ENCODE data around the gene SIX2.

Gene SIX2

GRCh38 chr2:45018023-45018422 lies 8.8 kb upstream of the SIX2 start:
- no peak for DNase-seq (ENCODE audit: low read depth)

GRCh38 chr2:45014831-45015230 lies 5.6 kb upstream of the SIX2 start:
- DNase-seq (ENCODE audit: low read depth) = no peak

DNA sequence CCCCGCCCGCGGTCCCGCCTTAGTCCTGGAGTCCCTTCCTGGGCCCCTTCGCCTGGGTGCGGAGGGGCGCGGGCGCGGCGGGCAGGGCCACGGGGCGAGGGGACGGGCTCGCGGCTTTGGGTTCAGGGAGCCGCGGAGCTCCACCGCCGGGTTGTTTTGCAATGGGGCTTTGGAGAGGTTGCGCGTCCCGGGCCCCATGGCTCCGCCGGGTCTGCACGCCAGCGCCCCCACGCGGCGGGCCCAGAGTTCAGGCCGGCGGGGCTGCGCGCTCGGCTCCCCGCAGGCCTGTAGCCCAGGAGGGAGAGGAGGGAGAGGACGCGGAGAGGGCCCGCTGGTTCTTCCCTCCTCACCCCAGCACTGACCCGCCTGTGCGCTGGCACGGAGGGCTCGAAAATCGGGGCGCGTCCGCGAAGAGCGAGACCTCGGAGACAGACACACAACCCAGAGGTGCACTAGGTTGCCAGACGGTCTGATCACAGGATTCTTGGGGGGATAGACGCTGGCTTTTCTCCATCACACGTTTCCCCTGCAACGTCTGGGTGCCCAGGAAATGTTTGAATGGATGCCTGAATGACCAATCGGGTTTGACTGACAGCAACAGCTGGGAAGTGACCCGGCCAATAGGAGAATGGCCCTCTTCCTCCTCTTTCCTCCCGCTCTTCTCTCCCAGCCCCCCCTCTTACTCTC lies 4.9 kb upstream of the SIX2 start:
- DNase-seq (ENCODE audit: low read depth) = no peak

GRCh38 chr2:45013229-45014015 lies 4.2 kb upstream of the SIX2 start:
- no peak for DNase-seq (ENCODE audit: low read depth)

DNA sequence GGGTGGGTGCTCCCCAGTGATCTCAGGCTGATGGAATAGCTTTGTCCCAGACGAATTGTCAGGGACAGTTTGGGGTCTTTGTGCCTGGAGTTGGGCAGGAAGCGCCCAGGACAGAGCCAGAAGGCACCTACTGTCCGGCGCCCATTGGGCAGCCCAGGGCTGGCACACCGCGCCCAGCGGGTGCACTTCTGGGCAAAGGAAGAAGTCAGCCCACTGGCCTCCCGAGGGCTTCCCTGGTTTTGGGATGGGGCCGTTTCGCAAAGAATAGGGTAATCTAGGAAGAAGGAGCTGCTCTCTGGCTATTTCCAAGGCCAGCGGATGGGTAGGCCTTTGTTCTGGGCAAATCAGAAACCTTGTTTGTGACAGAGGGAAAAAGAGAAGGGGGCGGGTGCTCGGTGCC lies 3.5 kb upstream of the SIX2 start:
- DNase-seq (ENCODE audit: low read depth) = no peak

DNA sequence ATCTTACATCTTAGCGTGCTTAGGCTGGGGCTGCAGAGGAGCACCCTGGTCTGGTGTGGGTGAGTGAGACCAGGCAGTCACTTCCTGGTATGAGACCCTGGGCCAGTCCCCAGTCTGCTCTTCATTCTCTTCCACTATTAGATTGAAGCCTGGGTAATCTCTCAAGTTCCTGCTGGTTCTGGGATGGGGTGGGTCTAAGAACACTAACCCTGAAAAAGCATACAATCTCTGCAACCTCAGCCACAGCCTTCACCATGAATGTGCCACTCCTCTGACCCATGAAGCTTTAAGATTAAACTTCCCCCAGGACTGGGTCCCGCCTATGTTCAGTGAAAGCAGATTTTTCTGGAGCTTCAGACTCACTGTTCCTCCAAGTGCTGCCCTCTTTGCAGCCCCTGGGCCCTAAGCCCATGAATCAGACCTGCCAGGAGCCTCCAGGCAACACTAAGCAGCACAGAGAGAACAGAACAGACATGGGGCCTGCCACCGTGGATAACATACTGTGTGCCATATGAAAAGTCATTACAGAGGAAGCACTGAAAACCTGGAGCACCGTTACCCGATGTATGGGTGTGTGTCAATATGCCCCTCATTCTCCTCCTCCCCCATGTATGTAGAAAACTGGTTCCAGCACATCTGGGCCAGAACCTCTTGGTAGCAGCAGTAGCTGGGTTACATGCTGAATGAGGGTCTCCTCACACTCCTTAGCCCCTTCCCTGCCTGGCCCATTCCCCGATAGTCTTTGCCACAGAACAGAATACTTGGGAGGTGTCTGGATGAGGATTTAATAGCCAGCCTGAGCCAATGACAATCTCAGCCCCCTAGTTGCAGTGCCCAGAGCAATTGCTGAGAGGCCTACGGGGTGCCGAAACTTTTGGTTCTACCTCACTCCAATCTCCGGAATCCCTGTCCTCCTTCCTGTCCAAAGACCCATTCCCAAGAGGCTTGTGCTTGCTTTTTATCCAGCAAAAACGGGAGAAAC lies 2.7 kb upstream of the SIX2 start:
- DNase-seq (ENCODE audit: low read depth) = no peak

GRCh38 chr2:45011121-45011520 lies 1.9 kb upstream of the SIX2 start:
- no peak for DNase-seq (ENCODE audit: low read depth)

- no peak for DNase-seq (ENCODE audit: low read depth)
Measured at GRCh38 chr2:45010702-45011012, 1.4 kb upstream of the SIX2 start.

GRCh38 chr2:45009928-45010701 lies 863 bp upstream of the SIX2 start:
- no peak for DNase-seq (ENCODE audit: low read depth)

DNA sequence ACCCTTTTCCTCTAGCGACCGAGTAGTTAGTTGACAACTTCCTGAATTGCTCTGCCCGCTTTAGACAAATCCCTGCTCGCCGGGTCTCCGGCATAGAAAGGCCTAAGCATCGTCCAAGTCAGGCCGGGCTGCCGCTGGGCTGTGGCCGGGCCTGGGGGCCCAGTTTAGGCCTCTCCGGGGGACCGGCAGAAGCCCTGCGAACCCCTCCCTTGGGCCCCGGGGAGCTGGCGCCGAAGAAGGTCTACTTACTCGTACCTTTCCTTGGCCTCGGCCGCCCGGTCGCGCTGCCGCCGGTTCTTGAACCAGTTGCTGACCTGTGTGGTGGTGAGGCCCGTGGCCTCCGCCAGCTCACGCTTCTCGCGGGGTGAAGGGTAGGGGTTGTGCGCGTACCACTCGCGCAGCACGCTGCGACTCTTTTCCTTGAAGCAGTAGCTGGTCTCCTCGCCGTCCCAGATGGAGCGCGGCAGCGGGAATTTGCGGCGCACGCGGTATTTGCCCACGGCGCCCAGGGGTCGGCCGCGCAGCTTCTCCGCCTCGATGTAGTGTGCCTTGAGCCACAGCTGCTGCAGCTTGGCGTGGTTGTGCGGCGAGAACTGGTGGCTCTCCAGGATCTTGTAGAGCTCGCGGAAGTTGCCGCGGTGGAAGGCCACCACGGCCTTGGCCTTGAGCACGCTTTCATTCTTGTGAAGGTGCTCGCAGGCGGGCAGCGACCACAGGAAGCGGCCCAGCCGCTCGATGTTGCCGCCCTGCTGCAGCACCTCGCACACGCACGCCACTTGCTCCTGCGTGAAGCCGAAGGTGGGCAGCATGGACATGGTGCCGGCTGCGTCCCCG lies 739 bp downstream of the SIX2 start:
- no peak for DNase-seq (ENCODE audit: low read depth)

DNA sequence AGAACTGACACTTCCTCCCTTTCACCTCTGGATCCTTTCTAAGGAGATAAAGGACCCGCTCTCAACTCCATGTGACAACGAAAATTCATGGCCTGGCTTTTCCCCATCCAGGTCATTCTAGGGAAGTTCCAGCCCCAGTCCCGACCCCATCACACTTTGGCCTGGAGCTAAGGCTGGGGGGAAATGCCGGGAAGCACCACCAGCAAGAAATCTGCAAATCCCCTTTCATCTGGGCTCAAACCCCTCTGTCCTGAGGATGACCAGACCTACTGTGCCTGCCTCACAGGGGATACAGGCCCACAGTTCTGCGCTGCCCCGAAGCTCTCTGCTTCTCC lies 1.3 kb downstream of the SIX2 start:
- DNase-seq (ENCODE audit: low read depth) = no peak

GRCh38 chr2:45006942-45007287 lies 2.3 kb downstream of the SIX2 start:
- DNase-seq (ENCODE audit: low read depth) = no peak

GRCh38 chr2:45006041-45006941 lies 3.0 kb downstream of the SIX2 start:
- no peak for DNase-seq (ENCODE audit: low read depth)

- DNase-seq (ENCODE audit: low read depth) = no peak
Measured at GRCh38 chr2:45005261-45006002, 3.8 kb downstream of the SIX2 start.

GRCh38 chr2:45004562-45005191 lies 4.6 kb downstream of the SIX2 start:
- no peak for DNase-seq (ENCODE audit: low read depth)

- no peak for DNase-seq (ENCODE audit: low read depth)
Measured at GRCh38 chr2:45003579-45004551, 5.4 kb downstream of the SIX2 start.

DNA sequence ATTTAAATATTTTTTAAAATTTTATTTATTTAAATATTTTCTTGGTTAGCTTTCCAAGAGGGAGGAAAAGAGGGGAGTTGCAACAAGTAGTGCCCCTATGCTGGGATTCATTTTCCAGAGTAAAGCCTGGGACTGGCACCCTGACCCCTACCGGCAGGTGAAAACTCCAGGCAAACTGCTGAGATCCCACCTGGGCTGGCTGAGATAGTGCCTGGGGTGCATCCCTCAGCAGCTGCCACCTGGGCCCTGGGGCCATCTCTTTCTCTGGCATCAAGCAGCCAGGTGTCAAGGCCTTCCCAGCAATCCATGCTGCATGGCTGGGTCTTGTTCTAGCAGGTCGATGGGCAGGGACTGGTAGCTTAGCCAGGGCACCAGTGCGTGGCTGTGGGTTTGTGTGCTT lies 6.6 kb downstream of the SIX2 start:
- no peak for DNase-seq (ENCODE audit: low read depth)

GRCh38 chr2:45001869-45002385 lies 7.3 kb downstream of the SIX2 start:
- no peak for DNase-seq (ENCODE audit: low read depth)
